CD4-positive, alpha-beta T cell treated with Interleukin-15 for 4 hours (primary cell): ENCODE measurements around the gene NRCAM.
"Not testable (repeated sequence)": the region's sequence is repeated elsewhere in the genome, so short reads cannot be mapped to it uniquely, and the experiment has no call there.

Source experiments
- DNase-seq: peaks from one replicate; pipeline ENCODE4 v3.0.0-alpha.2; 2020; ENCODE audit warnings: low spot score

NRCAM gene

DNA sequence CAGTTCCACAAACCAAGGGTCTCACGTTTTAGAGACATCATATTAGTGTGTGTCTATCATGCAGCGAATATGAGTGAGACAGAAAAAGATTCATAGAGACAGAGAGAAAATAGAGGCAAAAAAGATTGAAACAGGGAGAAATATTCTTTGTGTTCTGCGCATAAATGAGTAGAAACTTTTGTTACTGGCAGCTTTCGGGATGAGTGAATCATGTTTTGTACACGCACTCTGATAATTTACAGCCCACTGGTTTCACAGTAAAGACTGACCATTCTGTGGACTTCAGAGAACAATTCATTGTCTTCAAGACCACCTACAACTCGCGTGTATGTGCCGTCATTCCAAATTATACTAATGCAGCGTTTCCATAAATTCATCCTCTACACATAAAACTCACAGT lies 60.2 kb downstream of the NRCAM start:
- DNase-seq, result no peak

DNA sequence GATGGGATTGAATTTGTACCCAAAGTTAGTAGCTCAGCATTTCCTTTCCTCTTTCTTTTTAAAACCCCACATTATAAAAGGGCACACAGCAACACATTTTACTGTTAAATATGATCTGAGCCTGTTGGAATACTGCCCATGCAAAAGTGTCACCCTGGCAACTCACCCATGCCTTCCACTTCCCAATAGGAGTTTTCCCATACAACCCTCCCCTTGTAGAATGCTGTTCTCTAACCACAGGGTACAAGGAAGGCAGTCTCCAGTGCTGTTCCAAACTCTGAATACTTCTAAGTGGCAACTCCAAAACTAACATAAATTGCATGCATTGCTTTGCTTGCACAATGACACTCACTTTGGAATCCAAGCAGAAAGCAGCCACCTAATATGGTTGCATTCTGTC lies 60.8 kb downstream of the NRCAM start:
- DNase-seq, result no peak

- DNase-seq, result not testable (repeated sequence)
These were observed 63.1 kb downstream of the NRCAM start for GRCh38 chr7:108393097-108393496.

- DNase-seq, result not testable (repeated sequence)
These were observed 68.5 kb downstream of the NRCAM start for GRCh38 chr7:108387686-108388085.

GRCh38 chr7:108385834-108386422 lies 70.3 kb downstream of the NRCAM start:
- DNase-seq, result no peak

- no peak for DNase-seq
These were observed 71.3 kb downstream of the NRCAM start for GRCh38 chr7:108384716-108385483.

GRCh38 chr7:108382932-108383331 lies 73.3 kb downstream of the NRCAM start:
- no peak for DNase-seq

DNA sequence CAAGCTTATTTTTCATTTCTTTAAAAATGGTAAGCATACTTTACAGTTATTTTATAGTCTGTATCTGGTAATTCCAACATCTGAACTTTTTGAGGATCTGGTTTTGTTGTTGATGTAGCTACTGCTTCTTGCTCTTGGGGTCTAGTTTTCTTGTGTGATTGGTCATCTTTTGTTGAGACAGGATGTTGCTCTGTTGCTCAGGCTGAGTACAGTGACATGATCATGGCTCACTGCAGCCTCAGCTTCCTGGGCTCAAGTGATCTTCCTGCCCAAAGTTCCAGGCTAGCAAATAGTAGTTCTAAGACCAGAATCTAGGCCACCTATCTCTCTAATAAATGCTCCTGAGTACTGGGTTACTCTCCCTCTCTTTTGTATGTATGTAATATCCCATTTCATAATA lies 75.7 kb downstream of the NRCAM start:
- no peak for DNase-seq

GRCh38 chr7:108376206-108376605 lies 80.0 kb downstream of the NRCAM start:
- no peak for DNase-seq

DNA sequence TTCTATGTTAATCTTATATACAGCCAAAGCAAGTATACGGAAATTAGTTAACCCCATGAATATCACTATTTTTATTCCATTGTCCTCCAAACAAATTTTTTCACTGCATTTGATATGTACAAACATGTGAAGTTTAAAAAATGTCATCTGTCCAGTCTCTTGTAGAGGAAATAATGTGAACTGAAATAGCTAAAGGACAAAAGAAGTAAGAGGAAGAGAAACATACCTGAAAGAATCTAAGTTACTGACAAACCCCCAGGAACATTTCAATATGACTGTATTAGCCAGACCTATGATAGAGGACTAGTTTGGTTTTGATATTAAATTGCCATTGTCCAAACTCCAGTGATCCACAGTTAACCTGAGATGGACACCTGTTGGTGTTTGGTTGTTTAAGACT lies 80.6 kb downstream of the NRCAM start:
- DNase-seq, result no peak

DNA sequence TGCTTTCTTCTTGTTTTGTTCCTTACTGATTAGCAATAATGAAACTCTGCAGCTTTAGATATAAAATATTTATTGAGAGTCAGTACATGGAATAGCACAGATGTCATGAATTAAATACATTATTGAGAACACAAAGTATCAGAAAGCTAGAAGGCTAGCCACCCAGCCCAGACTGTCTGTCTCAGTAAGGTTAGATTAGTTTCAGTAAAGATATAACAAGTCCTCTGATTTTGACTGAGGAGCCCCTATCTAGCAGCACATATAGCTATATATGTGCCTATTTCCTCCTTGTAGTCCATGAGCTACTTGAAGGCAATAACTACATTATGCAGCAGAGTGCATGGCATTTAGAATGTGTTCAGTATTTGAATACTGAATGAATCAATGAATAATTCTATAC lies 81.3 kb downstream of the NRCAM start:
- DNase-seq, result no peak

DNA sequence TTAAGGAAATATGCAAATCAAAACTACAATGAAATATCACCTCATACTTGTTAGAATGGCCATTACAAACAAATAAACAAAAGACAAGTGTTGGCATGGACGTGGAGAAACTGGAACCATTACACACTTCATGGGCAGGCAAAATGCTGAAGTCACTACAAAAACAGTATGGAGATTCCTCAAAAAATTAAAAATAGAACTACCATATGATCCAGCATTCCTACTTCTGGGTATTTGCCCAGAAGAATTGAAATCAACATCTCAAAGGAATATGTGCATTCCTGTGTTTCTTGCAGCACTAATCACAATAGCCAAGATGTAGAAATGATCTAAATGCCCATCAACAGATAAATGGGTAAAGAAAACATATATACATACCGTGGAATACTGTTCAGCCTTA lies 83.6 kb downstream of the NRCAM start:
- no peak for DNase-seq

- DNase-seq, result no peak
These were observed 85.6 kb downstream of the NRCAM start for GRCh38 chr7:108370616-108371015.

GRCh38 chr7:108368466-108368865 lies 87.8 kb downstream of the NRCAM start:
- no peak for DNase-seq

DNA sequence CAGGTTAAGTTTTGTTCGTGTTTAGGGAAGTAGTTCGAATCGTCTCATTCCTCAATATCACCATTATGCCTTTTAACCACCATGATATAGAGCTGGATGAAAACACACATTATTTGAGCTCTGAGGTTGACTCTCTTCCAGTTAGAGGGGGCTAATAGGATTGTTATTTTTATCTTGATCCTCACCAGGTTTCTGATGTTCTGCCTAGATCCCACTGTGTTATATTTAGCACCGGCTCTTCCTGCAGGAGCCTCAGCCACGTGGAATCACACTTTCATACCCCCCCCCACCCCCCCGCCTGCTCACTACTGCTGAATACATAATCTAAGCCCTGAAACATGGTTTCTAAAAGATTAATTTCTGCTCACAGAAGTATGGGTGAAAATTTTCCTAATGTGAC lies 88.3 kb downstream of the NRCAM start:
- DNase-seq, result no peak

GRCh38 chr7:108367314-108367713 lies 88.9 kb downstream of the NRCAM start:
- DNase-seq, result no peak

- no peak for DNase-seq
These were observed 92.6 kb downstream of the NRCAM start for GRCh38 chr7:108363659-108364058.

GRCh38 chr7:108360058-108360800 lies 96.0 kb downstream of the NRCAM start:
- no peak for DNase-seq

DNA sequence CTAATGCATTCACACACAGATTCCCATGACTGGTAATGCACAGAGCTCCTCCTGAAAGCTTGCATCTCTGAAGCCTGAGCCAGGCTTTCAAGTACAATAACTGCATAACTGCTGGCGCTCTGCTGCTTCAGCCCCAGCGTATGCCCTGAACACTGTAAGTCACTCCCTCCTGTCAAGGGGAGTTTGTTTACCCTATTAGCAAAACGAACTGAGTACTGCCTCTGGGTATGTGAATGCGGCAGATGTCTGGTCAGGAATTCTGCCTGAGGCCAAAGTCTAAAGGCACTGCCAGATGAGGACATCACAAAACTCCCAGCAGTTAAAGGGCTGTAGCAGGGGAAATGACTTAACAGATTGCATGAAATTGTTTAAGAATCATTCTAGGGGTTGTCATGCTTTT lies 97.7 kb downstream of the NRCAM start:
- DNase-seq, result no peak

GRCh38 chr7:108351729-108352131 lies 104.5 kb downstream of the NRCAM start:
- no peak for DNase-seq

DNA sequence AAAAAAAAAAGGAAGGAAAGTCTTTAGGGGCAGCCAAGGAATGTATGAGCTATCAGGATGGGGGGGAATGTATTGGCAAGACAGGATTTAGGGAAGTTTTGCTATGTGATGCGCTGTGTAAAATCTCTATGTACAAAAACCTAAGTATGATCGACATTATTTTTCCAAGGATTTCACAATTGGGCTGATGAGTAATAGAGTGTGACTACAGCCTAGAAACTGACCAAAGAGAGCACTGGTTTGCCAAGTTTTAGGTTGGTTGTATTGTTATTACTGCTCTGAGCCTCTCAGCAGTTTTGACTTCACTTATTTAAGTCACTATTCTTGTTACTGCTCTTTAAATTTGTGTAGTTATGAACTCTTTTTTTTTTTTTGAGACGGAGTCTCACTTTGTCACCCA lies 107.3 kb downstream of the NRCAM start:
- DNase-seq, result no peak

- DNase-seq, result no peak
These were observed 108.6 kb downstream of the NRCAM start for GRCh38 chr7:108347616-108348015.

GRCh38 chr7:108345710-108346336 lies 110.4 kb downstream of the NRCAM start:
- DNase-seq, result no peak
